Suppressor macrophage treated with lipopolysaccharide for 1 hour (primary cell): ENCODE data around the gene PDE6D.
"Not testable (repeated sequence)": the region's sequence is repeated elsewhere in the genome, so short reads cannot be mapped to it uniquely, and the experiment has no call there.

Experiments used
- DNase-seq, 3 donors: peaks; one replicate each; pipeline ENCODE4 v3.0.0-alpha.2; 2020 to 2022

The PDE6D gene

DNA sequence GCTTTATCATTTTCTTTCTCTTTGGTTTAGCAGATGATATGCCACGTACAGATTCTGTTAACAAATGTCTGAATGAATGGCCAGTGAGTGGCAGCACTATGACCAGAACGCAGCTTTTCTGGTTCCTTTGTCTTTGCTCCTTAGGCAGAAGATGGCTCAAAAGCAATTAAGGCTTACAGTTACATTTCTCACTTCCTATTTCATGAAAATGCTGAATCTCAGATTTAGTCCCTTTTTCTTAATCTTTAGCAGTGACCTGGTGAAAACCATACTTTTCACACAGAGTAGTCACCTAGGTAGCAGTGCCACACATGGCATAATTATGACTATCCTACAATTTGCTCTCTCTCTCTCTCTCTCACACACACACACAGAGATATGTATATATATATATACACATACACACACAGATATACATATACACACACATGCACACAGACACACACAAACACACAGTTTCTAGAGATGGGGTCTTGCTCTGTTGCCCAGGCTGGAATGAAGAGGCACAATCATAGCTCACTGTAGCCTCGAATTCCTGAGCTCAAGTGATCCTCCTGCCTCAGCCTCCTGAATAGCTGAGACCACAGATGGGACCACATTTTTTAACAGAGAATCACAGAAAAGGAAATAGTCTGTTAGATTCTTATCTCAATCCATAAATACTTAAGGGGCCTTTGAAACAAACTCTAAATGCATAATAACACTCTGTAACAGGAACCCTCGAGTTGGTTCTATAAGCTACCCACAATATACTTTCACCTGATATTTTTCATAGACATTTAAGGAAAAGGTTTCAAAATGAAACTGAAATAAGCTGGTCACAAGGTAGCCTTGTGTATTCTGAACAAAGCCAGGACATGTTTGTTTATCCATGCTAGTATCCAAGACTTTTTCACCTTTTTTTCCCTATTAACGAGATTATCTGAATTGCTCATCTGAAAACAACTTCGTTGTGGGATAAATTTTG is 11.6 kb downstream of the PDE6D start:
- DNase-seq = no peak

DNA sequence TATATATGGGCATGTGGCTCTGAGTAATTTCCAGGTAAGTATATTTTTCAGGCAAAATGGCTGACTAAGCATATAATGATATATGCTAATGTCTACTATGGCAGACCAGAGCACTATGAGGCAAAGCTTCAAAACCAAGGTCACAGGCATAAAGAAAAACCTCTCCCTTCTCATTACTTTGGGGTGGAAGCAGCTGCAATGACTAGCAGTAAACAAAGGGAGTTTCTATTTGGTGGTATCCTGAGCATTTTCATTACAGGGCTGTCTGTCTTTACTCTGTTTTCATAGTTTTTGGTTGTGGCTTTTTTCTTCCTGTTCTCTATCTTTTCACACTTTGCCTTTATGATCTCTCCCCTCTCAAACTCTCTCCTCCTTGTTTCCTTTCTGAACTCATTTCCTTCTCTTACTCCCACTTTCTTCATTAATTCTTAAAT is 15.6 kb downstream of the PDE6D start:
- no peak for DNase-seq

DNA sequence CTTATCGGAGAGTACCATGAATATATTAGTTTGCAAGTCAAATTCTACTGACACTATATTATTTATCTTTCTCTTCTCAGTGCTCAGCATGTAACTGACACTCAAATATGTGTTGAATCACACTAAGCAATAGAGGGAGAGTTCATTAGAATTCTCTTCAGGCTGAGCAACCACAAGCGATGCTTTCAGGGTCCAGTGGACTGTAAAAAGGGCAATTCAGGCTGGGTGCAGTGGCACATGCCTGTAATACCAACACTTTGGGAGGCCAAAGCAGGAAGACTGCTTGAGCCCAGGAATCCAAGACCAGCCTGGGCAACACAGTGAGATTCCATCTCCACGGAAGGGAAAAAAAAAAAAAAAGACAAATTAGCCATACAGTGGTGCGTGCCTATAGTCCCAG is 16.3 kb downstream of the PDE6D start:
- DNase-seq = no peak

- no peak for DNase-seq
These were observed 17.0 kb downstream of the PDE6D start for GRCh38 chr2:231764124-231764523.

DNA sequence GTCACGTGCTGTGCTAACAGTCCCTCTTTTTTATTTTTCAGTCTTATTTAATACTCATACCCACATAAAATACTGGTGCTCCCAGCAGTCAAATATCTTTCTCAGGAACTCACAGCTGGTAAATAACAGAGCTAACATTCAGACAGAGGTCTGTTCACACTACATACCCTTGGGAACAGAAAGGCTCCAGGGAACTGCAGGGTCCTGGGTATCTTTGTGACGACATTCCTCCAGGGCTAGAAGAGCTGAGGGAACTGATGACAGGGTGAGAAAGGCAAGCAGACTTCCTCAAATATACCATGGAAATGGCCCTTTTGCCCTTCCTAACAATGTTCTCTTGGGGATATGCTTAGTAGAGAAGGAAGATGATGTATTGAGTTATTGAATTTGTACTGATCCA is 19.3 kb downstream of the PDE6D start:
- no peak for DNase-seq

DNA sequence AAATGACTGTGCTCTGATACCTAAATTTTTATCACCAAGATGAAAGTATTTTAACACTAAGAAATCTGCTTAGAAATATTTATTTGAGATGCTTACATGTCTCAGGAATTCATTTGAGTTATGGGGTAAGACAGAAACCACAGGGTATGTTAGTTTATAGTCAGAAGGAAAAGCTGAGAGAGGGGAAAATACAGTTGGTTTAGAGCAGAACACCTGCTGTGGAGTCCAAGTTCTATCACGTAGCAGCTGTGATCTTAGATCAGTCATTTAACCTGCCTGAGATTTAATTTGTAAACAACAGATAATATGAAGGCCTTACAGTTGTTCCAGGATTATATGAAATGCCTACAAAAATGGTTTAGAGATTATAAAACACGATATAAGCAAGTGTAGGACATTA is 29.0 kb downstream of the PDE6D start:
- DNase-seq = no peak

DNA sequence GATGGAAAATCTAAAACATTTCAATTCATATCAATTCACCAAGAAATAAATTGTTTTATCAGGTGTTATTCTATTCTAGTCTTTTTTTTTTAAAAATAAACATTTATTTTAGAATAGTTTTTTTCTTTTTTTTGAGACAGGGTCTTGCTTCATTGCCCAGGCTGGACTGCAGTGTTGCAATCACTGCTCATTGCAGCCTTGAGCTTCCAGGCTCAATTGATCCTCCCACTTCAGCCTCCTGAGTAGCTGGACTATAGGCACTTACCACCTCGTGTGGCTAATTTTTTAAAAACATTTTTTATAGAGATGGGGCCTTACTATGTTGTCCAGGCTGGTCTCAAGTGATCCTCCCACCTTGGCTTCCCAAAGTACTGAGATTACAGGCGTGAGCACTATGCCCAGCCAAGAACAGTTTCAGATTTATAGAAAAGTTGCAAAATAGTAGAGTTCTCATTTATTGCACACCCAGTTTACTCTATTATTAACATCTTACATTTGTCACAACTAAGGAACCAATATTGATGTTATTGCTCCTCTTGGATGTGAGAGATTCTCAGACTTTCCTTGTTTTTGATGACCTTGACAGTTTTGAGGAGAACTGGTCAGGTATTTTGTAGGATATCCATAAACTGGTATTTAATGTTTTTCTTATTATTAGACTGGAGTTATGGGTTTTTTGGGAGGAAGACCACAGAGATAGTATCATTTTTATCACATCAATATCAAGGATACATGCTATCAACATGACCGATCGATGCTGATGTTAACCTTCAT is 29.9 kb downstream of the PDE6D start:
- DNase-seq = no peak

- DNase-seq = not testable (repeated sequence)
These were observed 32.1 kb downstream of the PDE6D start for GRCh38 chr2:231749016-231749415.

- not testable (repeated sequence) for DNase-seq
These were observed 32.8 kb downstream of the PDE6D start for GRCh38 chr2:231748153-231748896.

- no peak for DNase-seq
These were observed 35.6 kb downstream of the PDE6D start for GRCh38 chr2:231745303-231746038.

GRCh38 chr2:231743376-231744116 is 37.5 kb downstream of the PDE6D start:
- DNase-seq = no peak

DNA sequence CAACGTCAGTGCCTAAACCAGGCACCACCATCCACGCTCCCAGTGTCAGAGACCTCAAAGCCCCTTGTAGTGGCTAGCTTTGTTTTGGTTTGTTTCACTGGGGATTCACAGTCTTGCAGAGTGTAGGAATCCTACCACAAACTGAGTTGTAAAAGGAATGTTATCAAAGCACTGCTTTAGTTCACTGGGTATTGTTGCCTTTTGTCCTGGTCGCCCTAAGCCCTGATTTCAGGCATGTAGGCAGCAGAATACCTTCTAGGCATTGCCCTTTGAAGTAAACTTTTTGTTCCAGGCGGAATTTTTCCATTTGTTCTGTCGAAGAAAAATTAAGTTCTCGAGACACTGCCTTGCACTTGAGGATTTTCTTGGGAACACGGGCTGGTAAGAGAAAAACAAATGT is 43.3 kb downstream of the PDE6D start:
- no peak for DNase-seq

GRCh38 chr2:231732604-231733003 is 48.5 kb downstream of the PDE6D start:
- DNase-seq = no peak

DNA sequence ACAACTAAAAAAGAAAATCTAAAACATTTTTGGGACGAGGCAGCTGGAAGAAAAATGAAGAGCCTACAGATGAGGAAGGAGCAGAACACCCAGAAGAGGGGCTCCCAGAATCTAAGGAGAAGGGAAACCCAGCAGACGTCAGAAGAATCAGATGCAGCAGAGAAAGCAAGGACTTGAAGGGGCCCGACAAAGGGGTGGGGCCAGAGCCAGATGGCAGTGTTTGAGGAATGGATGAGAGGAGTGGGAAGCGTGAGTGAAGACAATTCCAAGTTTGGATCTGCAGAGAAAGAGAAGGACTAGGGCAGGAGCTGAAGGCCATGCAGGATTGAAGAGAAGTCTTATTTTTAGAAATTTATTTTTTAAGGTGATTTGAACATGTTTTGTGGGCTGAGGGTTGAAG is 53.5 kb downstream of the PDE6D start:
- no peak for DNase-seq

DNA sequence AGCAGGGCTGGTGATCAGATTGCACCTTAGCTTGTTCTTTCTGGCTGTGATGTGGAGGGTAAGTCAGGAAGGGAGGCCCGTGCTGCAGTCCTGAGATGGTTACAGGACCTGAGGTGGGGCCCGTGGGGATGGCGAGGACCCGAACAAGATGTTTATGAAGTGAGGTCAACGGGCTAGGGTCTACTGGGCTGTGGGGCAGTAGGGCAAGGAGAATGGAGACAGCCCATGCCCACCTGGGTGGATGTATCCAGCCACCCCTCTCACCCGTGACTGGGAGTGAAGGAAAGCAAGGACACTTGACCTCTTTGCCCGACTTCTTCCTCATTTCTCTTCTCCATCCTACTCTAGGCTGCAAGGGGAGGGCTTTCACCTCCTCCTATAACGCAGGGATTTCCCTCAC is 54.8 kb downstream of the PDE6D start:
- no peak for DNase-seq

- DNase-seq = no peak
These were observed 55.6 kb downstream of the PDE6D start for GRCh38 chr2:231725476-231725875.

GRCh38 chr2:231722721-231723307 is 58.3 kb downstream of the PDE6D start:
- DNase-seq = no peak

DNA sequence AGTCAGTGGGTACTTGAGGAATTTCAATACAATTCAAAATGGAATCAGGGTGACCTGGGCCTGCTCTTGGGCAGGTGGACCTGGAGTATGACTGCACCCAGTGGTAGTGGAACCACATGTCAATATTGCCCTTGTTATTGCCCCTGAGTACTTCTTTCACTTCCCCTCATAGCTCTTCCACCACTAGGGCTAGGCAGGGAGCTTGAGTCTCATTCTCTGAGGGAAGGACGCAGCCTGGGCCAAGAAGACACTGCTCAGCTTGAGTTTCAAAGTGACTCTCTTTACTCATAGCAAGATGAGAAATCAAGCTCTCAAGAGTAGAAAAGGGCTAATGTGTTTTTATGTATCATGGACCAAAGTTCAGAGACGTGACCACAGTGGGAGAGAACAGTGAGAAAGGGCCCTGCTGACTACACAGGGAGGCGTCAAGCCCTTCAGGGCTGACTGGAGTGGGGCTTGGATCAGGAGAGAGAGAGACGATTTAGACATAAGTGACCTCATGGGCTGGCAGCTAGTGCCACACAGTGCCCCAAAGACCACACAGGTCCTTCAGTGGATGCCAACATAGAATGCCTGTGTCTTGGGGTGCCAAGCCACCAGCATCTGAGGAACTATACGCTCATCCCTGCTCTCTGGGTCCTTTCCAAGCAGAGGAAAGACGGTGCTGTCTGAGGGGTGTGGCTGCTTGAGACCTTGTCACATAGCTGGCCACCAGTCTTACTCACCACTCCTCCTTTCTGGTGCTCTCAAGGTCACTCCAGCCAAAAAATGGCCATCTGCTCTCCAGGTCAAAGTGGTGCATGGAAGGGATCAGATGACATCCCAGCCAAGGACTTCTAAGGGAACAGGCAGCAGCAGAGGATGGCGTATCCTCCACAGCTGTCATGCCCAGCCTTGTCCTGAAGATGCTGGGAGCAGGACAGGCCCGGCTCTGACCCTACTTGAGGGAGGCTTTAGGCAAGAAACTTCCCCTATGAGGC is 59.8 kb downstream of the PDE6D start:
- DNase-seq = peak; percentile 36 to 43 (median 39)

- DNase-seq = no peak
These were observed 60.6 kb downstream of the PDE6D start for GRCh38 chr2:231720292-231720986.
